RWPE1 (cell line): ENCODE measurements around the gene IER3.
"Not testable (repeated sequence)": the region's sequence is repeated elsewhere in the genome, so short reads cannot be mapped to it uniquely, and the experiment has no call there.

Experiments
- CTCF ChIA-PET: fragments of 350-600 bp; sonication (Branson Sonifier 250); formaldehyde crosslinking; extraction: SDS; loops from one replicate; lab custom pipeline; 2021; lab: Yijun Ruan, JAX
- POLR2A ChIA-PET: fragments of 400-600 bp; formaldehyde crosslinking; extraction: SDS; loops from one replicate; lab custom pipeline; 2020; ENCODE audit warnings: antibody characterized with exemption; ENCODE audit not compliant: low non-redundant PET; lab: Yijun Ruan, JAX
- DNase-seq: peaks from one replicate; pipeline ENCODE4 v3.0.0; 2012; ENCODE audit warnings: low spot score
- H3K27ac ChIP-seq: fragments of 450-650 bp; 2 replicates; pipeline ENCODE4 v1.5.1; 2017
- TF ChIP-seq, protein P1 (sequence below): fragments of 450-650 bp; conservative IDR thresholded peaks from 2 replicates; pipeline ENCODE4 v1.5.1; 2017; ENCODE audit warnings: low read depth, mild to moderate bottlenecking

The IER3 gene

DNA sequence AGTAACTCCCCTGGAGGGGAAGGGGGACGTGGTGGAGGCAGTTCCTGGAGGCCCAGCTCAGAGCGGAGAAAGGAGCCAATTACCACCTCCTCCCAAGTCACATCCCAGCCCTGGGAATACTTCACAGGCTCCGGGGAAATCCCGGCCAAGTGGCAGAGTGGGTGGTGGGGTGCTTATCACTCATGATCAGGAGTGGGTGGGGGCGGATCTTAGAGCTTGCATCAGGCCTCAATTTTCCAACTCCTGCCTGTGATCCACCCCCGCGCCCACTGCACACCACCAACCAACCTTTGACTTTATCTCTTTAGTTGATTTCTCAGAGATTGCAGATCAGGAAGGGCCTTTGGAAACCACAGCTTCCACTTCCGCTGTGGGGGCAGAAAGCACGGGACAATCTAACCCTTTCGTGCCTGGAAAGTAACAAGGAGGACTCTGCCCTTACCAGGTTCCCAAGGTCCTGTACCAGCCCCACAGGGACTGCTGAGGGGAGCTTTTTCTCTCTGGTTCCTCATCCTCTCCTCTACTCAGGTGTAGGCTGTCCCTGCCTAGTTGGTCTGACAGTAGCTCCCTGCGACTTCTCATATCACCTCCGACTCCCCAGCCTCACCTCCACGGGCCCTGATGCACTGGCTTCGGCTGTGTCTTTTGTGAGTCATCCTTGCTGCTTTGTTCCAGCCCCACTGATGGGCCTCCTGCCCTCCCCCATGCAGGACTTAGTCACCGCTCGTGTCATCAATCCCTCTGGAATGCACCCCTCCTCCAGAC, 24.9 kb upstream of the IER3 start:
- peak; percentile 98 for DNase-seq
- ChIA-PET CTCF (interaction anchor here (0.6 to 1.7 kb wide), 5 partner anchors 12 to 144 kb away, joined by 3 to 6 read pairs (median 3); partner anchors contain the start of gene VARS2), POLR2A (interaction anchor here (0.5 to 1.6 kb wide), 5 partner anchors 13 to 549 kb away, joined by 3 to 8 read pairs (median 4); partner anchors contain the start of gene IER3)
- TF ChIP-seq, protein P1, sequence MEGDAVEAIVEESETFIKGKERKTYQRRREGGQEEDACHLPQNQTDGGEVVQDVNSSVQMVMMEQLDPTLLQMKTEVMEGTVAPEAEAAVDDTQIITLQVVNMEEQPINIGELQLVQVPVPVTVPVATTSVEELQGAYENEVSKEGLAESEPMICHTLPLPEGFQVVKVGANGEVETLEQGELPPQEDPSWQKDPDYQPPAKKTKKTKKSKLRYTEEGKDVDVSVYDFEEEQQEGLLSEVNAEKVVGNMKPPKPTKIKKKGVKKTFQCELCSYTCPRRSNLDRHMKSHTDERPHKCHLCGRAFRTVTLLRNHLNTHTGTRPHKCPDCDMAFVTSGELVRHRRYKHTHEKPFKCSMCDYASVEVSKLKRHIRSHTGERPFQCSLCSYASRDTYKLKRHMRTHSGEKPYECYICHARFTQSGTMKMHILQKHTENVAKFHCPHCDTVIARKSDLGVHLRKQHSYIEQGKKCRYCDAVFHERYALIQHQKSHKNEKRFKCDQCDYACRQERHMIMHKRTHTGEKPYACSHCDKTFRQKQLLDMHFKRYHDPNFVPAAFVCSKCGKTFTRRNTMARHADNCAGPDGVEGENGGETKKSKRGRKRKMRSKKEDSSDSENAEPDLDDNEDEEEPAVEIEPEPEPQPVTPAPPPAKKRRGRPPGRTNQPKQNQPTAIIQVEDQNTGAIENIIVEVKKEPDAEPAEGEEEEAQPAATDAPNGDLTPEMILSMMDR, result no peak
- H3K27ac ChIP-seq, result peak overlapping the region; percentile 92

DNA sequence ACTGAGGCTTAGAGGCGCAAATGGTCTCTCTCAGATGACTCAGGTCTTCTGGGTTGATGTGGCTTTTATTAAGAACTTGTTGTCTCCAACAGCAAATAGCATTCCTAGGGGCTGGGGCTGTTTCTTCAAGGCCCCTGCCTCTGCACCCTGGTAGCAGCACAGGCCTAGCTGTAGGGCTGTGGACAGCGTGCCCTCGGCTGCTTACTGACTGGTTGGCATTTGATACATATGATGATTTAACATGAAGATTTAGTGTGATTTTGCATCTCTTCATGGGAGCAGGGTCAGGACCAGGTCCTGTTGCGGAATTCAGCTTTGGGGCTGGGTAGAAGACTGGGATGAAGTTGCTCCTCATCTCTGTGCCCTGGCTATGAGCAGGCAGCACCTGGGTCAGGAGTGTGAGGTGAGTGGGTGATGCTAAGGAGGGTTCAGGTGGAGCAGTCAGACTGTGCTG, 24.3 kb upstream of the IER3 start:
- no peak for DNase-seq
- TF ChIP-seq, protein P1, result no peak
- CTCF ChIA-PET, result interaction anchor here (1.0 to 1.7 kb wide), 2 partner anchors 13 to 145 kb away, joined by 3 to 6 read pairs; partner anchors contain the start of gene VARS2
- POLR2A ChIA-PET, result interaction anchor here (0.5 to 1.6 kb wide), 4 partner anchors 13 to 548 kb away, joined by 3 to 8 read pairs (median 4); partner anchors contain the start of gene IER3
- peak overlapping the region; percentile 92 for H3K27ac ChIP-seq

DNA sequence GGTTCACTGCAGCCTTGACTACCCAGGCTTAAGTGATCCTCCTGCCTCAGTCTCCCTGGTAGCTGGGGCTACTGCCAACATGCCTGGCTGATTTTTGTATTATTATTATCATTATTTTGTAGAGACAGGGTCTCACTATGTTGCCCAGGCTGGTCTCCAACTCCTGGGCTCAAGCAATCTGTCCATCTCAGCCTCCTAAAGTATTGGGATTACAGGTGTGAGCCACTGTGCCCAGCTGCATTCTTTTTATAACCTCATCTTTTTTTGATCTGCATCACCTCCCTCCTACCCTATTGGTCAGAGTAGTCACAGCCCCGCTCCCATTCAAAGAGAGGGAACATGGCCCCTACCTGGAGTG, 23.6 kb upstream of the IER3 start:
- H3K27ac ChIP-seq, result peak overlapping the region; percentile 22; the same call in 1 of the 2 replicates
- TF ChIP-seq, protein P1, result no peak
- ChIA-PET CTCF (interaction anchor here (0.6 kb wide), 1 partner anchor 55 kb away, joined by 5 read pairs; no protein-coding TSS in a partner anchor), POLR2A (no interaction called here)
- no peak for DNase-seq

DNA sequence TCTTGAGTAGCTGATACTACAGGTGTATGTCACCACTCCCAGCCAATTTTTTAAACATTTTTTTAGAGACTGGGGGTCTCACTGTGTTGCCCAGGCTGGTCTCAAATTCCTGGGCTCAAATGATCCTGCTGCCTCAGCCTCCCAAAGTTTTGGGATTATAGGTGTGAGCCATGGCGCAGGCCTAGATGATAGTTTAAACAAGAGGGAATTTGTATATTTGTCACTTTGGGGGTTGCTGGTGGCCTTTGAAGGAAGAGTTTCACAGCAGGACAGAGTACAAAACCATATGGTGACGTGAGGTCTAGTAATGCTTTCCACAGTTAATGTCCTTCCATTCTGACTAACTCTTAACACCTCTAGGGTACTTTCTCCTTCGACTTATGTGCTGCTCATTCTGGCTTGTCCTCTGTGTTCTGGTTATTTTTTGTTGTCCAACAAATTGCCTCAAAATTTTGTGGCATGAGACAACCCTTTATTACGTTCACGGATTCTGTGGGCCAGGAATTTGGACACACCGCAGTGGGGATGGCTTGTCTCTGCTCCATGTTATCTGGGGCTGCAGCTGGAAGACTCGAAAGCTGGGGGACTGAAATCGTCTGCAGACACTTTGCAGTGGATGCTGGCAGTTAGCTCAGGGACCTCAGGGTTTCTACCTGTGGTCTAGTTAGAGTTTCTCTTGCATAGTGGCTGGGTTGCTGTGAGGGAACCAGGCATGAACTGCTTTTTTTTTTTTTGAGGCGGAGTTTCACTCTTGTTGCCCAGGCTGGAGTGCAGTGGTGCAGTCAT, 23.0 kb upstream of the IER3 start:
- ChIA-PET POLR2A (no interaction called here), CTCF (interaction anchor here (0.6 to 0.8 kb wide), 2 partner anchors 24 to 56 kb away, joined by 5 read pairs; no protein-coding TSS in a partner anchor)
- peak overlapping the region; percentile 22; the same call in 1 of the 2 replicates for H3K27ac ChIP-seq
- TF ChIP-seq, protein P1, result no peak
- no peak for DNase-seq

DNA sequence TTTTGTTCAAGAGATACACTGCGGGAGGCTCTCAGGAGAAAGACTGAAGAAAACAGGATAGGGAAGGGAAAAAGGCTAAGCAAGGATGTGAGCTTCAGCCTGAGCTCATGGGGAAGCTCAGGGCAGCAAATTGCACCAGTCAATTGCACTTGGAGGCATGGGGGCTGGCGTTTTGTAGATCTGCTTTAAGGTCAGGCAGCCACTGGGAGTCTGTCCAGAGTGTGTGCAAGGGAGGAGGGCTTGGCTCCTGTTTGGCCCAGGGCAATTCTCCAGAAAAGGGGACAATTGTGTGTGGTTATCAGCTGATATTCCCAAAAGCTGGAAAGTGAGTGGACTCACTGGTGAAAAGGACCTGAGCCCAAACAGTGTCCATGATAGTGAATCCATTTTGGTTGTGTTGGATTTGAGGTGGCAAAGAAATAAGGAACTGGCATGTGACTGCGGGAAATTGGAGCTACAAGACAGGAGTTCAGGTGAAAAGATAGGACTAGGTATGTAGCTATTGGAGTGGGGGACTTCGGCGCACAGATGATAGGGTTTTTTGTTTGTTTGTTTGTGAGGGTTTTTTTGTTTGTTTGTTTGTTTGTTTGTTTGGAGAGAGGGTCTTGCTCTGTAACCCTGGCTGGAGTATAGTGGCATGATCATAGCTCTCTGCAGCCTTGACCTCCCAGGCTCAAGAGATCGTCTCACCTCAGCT, 22.3 kb upstream of the IER3 start:
- TF ChIP-seq, protein P1, result no peak
- no peak for DNase-seq
- CTCF ChIA-PET, result interaction anchor here (0.7 to 0.8 kb wide), 2 partner anchors 23 to 36 kb away, joined by 3 to 5 read pairs; no protein-coding TSS in a partner anchor
- POLR2A ChIA-PET, result no interaction called here
- peak overlapping the region; percentile 16; the same call in 1 of the 2 replicates for H3K27ac ChIP-seq

DNA sequence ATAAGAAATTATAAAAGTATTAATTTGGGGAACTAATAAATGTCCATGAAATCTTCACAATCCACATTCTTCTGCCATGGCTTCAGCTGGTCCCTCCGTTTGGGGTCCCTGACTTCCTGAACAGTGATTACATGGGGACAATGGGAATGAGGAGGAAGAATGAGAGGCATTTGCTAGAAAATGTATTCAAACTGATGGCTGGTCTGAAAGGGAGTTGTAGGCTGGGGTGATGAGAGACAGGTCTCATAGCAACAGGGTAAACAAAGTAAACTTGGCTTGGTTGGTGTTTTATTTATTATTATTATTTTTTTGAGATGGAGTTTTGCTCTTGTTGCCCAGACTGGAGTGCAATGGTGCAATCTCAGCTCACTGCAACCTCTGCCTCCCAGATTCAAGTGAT, 21.1 kb upstream of the IER3 start:
- CTCF ChIA-PET, H3K27ac ChIP-seq, DNase-seq: not testable (repeated sequence)
- POLR2A ChIA-PET, result interaction anchor here (0.5 kb wide), 1 partner anchor 25 kb away, joined by 9 read pairs; no protein-coding TSS in a partner anchor

DNA sequence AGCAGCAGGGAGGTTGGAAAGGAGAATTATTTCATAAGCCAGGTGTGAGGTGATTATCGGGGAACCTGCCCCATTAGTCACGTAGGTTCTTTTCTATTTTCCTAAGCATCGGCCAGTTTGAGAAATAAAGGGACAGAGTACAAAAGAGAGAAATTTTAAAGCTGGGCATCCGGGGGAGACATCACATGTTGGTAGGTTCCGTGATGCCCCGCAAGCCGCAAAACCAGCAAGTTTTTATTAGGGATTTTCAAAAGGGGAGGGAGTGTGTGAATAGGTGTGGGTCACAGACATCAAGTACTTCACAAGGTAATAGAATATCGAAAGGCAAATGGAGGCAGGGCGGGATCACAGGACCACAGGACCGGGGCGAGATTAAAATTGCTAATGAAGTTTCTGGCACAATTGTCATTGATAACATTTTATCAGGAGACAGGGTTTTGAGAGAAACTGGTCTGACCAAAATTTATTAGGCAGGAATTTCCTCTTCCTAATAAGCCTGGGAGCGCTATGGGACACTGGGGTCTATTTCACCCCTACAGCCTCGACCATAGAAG, 20.2 kb upstream of the IER3 start:
- H3K27ac ChIP-seq, POLR2A ChIA-PET, DNase-seq: not testable (repeated sequence)
- CTCF ChIA-PET, result interaction anchor here (0.7 kb wide), 1 partner anchor 391 kb away, joined by 3 read pairs; no protein-coding TSS in a partner anchor
